Endodermal cell (in vitro differentiated cells): ENCODE results near the gene APOL3. TPM values are rescaled to one million over a fixed set of nuclear protein-coding genes. Genes with fewer than 3 reads are reported as not detected.

ENCODE experiments used
- DNase-seq: peaks from one replicate; pipeline ENCODE4 v3.0.0-alpha.2; 2017
- H3K27ac ChIP-seq: 2 replicates; pipeline ENCODE4 v1.5.1; 2013; ENCODE audit warnings: mild to moderate bottlenecking, low read depth, low read length, moderate library complexity
- H3K27me3 ChIP-seq: 2 replicates; pipeline ENCODE4 v1.6.1; 2013; ENCODE audit warnings: mild to moderate bottlenecking, low read length, moderate library complexity; ENCODE audit not compliant: insufficient read depth, control insufficient read depth, poor library complexity, severe bottlenecking
- H3K36me3 ChIP-seq: 2 replicates; pipeline ENCODE4 v1.7.0; 2013; ENCODE audit warnings: mild to moderate bottlenecking, low read length, moderate library complexity; ENCODE audit not compliant: control insufficient read depth, insufficient read depth
- H3K4me1 ChIP-seq: one replicate; pipeline ENCODE4 v1.7.0; 2013; ENCODE audit warnings: low read length; ENCODE audit not compliant: control insufficient read depth, insufficient read depth
- H3K4me3 ChIP-seq: 2 replicates; pipeline ENCODE4 v1.5.1; 2013; ENCODE audit warnings: mild to moderate bottlenecking, low read length, moderate library complexity
- H3K9ac ChIP-seq: 2 replicates; pipeline ENCODE4 v1.6.1; 2013; ENCODE audit warnings: mild to moderate bottlenecking, low read length, moderate library complexity; ENCODE audit not compliant: poor library complexity, severe bottlenecking; ENCODE audit errors: extremely low read depth
- H3K9me3 ChIP-seq: 2 replicates; pipeline ENCODE4 v1.6.1; 2013; ENCODE audit warnings: mild to moderate bottlenecking, low read length, moderate library complexity; ENCODE audit not compliant: control insufficient read depth
- H3K27ac Mint-ChIP-seq: 2 replicates; pipeline ENCODE4 v1.8.0; 2020; ENCODE audit warnings: mixed read lengths
- H3K27me3 Mint-ChIP-seq: 2 replicates; pipeline ENCODE4 v1.8.0; 2021; ENCODE audit warnings: mild to moderate bottlenecking, mixed read lengths; ENCODE audit not compliant: insufficient read depth
- H3K36me3 Mint-ChIP-seq: 2 replicates; pipeline ENCODE4 v1.8.0; 2020; ENCODE audit warnings: low read depth, mixed read lengths
- H3K4me1 Mint-ChIP-seq: 2 replicates; pipeline ENCODE4 v1.8.0; 2020; ENCODE audit warnings: mixed read lengths
- H3K4me3 Mint-ChIP-seq: 2 replicates; pipeline ENCODE4 v1.8.0; 2020; ENCODE audit warnings: mild to moderate bottlenecking, moderate library complexity, mixed read lengths
- H3K9me3 Mint-ChIP-seq: 2 replicates; pipeline ENCODE4 v1.8.0; 2020; ENCODE audit warnings: mild to moderate bottlenecking, mixed read lengths
- WGBS, 2 experiments: methylation state at CpG; one replicate each; pipeline versions ENCODE4 v1.1.5 to v1.1.7; 2013; ENCODE audit warnings: missing lambda C conversion rate in 2 of 2, mixed read lengths in 1 of 2; ENCODE audit not compliant: insufficient coverage in 1 of 2, insufficient read length in 1 of 2; 5-methylcytosine and 5-hydroxymethylcytosine counted together
- total RNA-seq, 2 donors: library from RNA; stranded (reverse); fragmentation: NEBNext Ultra II Directional in 1 of 2; extraction: Animal tissue kit (Norgen Biotek cat#: 25700) in 1 of 2; gene quantifications; 2 replicates in 1 of 2; 3 replicates in 1 of 2; pipeline ENCODE4 v1.2.1, GENCODE V29; 2021
- TF ChIP-seq, protein P1 (sequence below): fragments of 200-600 bp; sonication (generic); conservative IDR thresholded peaks from 2 replicates; pipeline ENCODE4 v1.5.0; 2021; ENCODE audit warnings: antibody characterized with exemption, mild to moderate bottlenecking

Gene APOL3
- total RNA-seq, 2 donors from 2014 or later, result 0.46 to 1.1 TPM

DNA sequence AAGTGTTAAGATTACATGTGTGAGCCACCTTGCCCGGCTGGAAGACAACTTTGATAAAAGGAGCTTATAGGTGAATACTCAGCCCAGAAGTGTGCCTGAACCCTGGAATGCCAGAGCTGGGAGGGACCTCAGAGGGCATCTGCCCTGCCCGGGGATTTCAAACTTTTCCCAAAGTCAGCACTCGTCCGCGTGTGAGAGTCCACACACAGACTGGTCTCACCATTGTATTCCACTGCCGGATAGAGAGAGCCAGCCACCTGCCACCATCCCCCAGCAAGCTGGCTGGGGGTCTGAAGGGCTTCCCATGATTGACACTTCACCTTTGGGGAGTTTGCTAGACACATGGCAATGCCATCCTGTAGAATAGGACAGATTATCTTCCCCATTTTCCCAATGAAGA is 49.2 kb downstream of the APOL3 start:
- Mint-ChIP-seq H3K27ac (no peak overlapping the region), H3K4me1 (no peaks in the 10 kb centered on the region), H3K27me3 (peaks cover 4% of the 10 kb centered on the region), H3K36me3 (no peaks in the 10 kb centered on the region), H3K9me3 (no peaks in the 10 kb centered on the region), H3K4me3 (no peak overlapping the region)
- Histone ChIP-seq H3K27me3 (no peaks in the 10 kb centered on the region), H3K4me1 (no peaks in the 10 kb centered on the region), H3K9ac (no peak overlapping the region), H3K27ac (no peak overlapping the region), H3K9me3 (no peaks in the 10 kb centered on the region), H3K4me3 (no peak overlapping the region), H3K36me3 (no peaks in the 10 kb centered on the region)
- DNase-seq, result no peak
- WGBS, 2 experiments, result 88 to 91% methylated on average over 6 of the region's 6 CpGs
- TF ChIP-seq, protein P1, sequence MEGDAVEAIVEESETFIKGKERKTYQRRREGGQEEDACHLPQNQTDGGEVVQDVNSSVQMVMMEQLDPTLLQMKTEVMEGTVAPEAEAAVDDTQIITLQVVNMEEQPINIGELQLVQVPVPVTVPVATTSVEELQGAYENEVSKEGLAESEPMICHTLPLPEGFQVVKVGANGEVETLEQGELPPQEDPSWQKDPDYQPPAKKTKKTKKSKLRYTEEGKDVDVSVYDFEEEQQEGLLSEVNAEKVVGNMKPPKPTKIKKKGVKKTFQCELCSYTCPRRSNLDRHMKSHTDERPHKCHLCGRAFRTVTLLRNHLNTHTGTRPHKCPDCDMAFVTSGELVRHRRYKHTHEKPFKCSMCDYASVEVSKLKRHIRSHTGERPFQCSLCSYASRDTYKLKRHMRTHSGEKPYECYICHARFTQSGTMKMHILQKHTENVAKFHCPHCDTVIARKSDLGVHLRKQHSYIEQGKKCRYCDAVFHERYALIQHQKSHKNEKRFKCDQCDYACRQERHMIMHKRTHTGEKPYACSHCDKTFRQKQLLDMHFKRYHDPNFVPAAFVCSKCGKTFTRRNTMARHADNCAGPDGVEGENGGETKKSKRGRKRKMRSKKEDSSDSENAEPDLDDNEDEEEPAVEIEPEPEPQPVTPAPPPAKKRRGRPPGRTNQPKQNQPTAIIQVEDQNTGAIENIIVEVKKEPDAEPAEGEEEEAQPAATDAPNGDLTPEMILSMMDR, result no peak

DNA sequence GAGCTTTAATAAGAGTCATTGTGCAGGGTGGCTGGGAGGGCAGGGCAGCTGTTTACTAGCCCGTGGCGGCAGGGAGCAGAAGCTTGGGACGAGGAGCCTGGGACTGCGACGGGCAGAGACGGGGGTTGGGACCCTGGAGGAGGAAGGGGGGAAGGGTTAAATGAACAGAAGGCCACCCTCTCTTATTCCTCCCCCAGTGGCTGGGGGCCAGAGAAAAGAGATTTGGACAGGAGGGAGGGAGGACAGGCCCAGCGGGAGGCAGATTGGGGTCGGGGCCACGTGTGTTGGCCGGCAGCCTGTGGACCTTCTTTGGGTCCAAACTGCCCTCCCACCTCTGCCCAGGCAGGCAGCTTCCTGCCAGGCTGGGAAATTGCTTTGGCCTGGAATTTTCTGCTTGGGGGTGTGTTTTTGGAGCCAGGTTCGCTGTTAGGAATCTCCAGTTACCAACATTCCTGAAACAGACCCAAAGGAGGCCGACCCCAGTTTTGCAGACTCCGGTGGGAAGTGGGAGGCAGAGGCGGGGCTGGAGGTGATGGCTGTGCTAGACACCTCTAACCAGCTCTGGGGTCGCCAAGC is 50.2 kb downstream of the APOL3 start:
- H3K9me3 ChIP-seq, result no peaks in the 10 kb centered on the region
- no peak overlapping the region for H3K27ac ChIP-seq
- no peak overlapping the region for H3K9ac ChIP-seq
- DNase-seq, result peak; percentile 54
- WGBS, 2 experiments, result 53 to 77% methylated on average over 7 to 14 of the region's 15 CpGs
- TF ChIP-seq, protein P1, result no peak
- Mint-ChIP-seq H3K4me1 (no peaks in the 10 kb centered on the region), H3K9me3 (no peaks in the 10 kb centered on the region), H3K27me3 (peaks cover 4% of the 10 kb centered on the region), H3K27ac (no peak overlapping the region), H3K4me3 (no peak overlapping the region), H3K36me3 (no peaks in the 10 kb centered on the region)
- no peaks in the 10 kb centered on the region for H3K27me3 ChIP-seq
- no peaks in the 10 kb centered on the region for H3K4me1 ChIP-seq
- no peaks in the 10 kb centered on the region for H3K36me3 ChIP-seq
- H3K4me3 ChIP-seq, result no peak overlapping the region

DNA sequence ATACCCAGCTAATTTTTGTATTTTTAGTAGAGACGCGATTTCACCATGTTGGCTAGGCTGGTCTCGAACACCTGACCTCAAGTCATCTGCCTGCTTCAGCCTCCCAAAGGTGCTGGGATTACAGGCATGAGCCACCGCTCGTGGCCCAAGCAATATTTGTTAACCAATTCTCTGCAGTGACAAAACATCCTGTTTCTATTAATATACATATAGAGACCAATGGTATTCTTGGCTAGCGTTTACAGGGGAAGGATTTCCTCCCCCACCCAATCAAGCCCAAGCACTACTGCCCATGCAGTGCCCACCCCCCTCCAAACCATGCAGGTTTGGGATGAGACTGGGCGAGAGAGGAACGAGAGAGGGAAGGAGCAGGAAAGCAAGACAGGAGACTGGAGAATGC is 53.1 kb downstream of the APOL3 start:
- TF ChIP-seq, protein P1, result no peak
- H3K36me3 ChIP-seq, result no peaks in the 10 kb centered on the region
- H3K9ac ChIP-seq, result no peak overlapping the region
- Mint-ChIP-seq H3K36me3 (no peaks in the 10 kb centered on the region), H3K4me1 (no peaks in the 10 kb centered on the region), H3K4me3 (no peak overlapping the region), H3K27me3 (peaks cover 4% of the 10 kb centered on the region), H3K9me3 (no peaks in the 10 kb centered on the region), H3K27ac (no peak overlapping the region)
- no peak for DNase-seq
- H3K27ac ChIP-seq, result no peak overlapping the region
- WGBS, 2 experiments, result 81 to 89% methylated on average over 6 to 8 of the region's 8 CpGs
- no peaks in the 10 kb centered on the region for H3K4me1 ChIP-seq
- H3K27me3 ChIP-seq, result no peaks in the 10 kb centered on the region
- no peak overlapping the region for H3K4me3 ChIP-seq
- H3K9me3 ChIP-seq, result no peaks in the 10 kb centered on the region
